GM19455 (cell line): ENCODE results near the gene CCSER1.
"Not testable (repeated sequence)": the region's sequence is repeated elsewhere in the genome, so short reads cannot be mapped to it uniquely, and the experiment has no call there.

Source experiments
- ATAC-seq: cut with Tn5 transposase; IDR thresholded peaks from one replicate; pipeline ENCODE4 v1.9.1; 2021; ENCODE audit not compliant: unreplicated experiment

CCSER1 gene

DNA sequence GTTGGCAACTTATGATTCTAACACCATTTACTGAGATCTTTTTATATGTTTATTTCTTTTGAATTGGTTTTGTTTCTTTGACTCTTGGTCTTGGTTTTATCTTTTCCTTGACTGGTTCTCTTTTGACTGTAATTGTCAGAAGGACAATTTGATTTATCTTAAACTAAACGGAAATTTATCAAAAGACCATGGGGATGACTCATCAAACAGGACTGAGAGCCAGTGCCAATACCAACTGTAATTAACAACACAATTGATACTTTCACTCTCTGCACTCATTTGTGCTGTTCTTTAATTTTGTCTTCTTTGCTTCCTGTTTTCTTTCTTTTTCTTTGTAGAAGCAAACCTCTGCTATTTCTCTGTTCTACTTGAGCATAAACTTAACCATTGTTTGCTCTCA is 776.8 kb downstream of the CCSER1 start:
- ATAC-seq = no peak

- no peak for ATAC-seq
Measured at GRCh38 chr4:90906239-90906638, 779.0 kb downstream of the CCSER1 start.

- ATAC-seq = not testable (repeated sequence)
Measured at GRCh38 chr4:90911724-90912434, 784.7 kb downstream of the CCSER1 start.

DNA sequence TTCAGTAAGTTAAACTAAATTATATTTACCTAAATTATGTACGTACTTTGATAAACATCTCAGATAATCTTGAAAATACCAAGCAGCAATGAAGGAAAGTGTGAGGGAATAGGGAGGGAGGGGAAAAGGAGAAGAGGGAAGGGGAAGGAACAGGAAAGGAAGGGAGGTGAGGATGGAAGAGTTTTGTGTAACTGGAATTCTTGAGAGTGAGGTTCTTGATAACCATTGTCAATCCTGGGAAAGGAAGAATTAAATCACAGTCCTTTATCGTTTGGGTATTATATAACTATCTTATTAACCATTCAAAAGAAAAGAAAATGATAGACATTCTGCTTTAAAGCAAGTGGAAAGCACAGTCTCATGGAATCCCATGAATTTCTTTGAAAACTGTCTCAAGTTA is 795.0 kb downstream of the CCSER1 start:
- no peak for ATAC-seq

GRCh38 chr4:90926957-90927356 is 799.8 kb downstream of the CCSER1 start:
- ATAC-seq = no peak

GRCh38 chr4:90943311-90943710 is 816.1 kb downstream of the CCSER1 start:
- no peak for ATAC-seq

DNA sequence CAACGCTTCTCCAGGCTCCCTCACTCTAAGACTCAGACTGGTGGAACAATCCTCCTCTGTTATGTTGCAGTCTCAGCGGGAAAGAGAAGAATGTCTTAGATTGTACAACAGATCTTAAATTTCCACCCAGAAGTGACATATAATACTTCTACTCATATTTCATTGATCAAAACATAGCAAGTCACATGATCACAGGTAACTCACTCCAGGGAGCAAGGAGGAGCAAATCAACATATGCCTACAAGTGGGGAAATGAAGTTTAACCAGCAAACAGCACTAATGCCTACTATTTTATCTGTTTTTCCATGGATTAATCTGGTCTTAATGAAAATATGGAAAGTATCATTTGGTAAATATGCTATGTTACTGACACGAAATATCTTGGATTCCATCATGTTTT is 819.8 kb downstream of the CCSER1 start:
- ATAC-seq = no peak

- ATAC-seq = no peak
Measured at GRCh38 chr4:90950385-90950841, 823.2 kb downstream of the CCSER1 start.

- no peak for ATAC-seq
Measured at GRCh38 chr4:90951037-90951436, 823.8 kb downstream of the CCSER1 start.

DNA sequence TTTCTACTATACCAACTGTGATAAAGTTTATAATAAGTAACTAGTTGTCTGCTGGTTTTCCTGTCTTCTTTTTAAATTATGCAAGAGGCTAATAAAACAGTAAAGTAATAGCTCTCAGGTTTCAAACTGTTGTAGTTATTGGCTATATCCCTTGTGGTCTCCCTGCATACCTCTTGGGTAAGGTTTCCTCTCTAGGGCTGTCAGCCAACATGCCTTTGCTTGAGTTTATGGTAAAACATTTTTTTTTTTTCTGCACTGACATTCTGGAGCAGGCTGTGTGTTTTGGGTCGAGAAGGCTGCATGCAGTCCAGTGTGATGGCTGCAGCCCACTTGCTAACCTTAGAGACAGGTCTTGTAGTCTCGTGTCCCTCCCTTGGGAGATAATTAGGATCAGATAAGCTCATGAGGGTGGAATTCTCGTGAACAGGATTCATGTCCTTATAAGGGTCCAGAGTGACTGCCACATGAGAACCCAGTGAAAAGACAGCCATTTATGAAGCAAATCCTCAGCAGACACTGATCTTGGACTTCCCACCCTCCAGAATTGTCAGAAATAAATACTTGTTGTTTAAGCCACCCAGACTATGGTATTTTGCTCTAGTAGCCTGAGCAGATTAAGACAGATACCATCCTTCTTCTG is 831.2 kb downstream of the CCSER1 start:
- ATAC-seq = no peak

DNA sequence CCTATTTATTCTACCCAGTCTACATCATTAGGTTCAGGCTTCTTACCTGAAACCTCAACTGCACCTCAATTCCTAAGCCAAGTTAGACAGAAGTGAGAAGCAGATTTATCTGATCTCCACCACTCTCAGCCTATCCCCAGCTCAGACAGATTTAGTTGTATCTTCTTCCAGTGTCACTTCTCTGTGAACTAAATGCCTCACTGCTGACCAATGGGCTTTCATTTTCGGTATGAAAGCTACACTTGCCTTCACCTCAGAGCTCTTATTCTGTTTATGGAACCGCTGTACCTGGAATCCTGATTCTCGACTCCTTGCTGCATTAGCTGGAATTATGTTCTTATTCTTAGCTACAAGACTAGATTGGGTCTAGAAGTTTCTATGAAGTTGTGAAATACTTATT is 833.2 kb downstream of the CCSER1 start:
- ATAC-seq = no peak

GRCh38 chr4:90960840-90961239 is 833.6 kb downstream of the CCSER1 start:
- ATAC-seq = no peak

DNA sequence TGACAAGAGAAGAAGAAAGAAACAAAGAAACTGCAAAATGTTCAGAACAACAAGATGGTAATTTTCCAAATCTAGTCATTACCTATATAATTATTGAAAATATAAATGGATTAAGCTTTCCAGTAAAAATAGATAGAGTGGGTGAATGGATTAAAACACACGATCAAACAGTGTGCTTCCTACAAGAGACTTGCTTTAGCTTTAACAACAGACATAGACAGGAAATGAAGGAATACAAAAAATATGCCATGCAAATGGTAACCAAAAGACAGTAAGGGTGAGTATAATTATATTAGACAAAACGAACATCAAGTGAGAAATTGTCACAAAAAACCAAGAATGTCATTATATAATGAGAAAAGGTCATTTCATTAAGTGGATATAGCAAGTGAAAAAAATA is 842.8 kb downstream of the CCSER1 start:
- no peak for ATAC-seq

- no peak for ATAC-seq
Measured at GRCh38 chr4:90977726-90978125, 850.5 kb downstream of the CCSER1 start.

- ATAC-seq = no peak
Measured at GRCh38 chr4:90979556-90979955, 852.4 kb downstream of the CCSER1 start.

DNA sequence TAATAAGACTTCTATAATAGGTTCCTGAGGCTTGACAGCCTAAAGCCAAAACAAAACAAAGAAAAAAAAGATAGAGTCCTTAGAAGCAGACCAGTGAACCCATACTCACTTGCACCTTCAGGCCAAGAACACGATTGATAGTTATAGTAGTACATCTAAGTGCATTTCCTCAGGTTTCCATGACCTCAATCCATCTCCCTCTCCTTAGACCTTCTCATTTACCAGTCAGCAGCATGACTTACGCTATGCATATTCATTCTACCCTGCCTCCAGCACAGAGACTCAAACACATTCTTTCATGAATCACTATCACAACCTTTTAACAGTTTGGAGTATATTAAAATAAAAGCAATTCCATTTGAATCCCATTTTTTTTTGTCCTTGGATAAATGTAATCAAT is 855.6 kb downstream of the CCSER1 start:
- ATAC-seq = no peak

DNA sequence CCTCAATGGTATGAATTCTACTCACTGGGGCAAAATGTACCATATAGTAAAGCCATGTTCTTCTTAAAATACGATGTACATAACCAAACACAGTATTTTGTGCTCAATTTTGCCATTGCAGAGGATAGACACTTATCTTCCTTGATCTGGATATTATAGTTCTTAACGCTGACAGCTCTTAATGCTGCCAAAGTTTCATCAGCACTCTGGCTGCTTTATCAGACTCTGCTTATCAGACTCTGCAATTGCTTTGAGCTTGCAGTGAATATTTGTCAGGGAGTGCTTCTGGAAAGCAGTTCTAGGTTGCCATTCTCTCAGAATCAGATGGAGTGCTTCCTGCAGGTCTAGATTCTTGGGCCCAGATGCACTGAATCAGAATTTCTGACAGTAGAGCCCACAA is 863.1 kb downstream of the CCSER1 start:
- ATAC-seq = no peak

GRCh38 chr4:90992213-90992612 is 865.0 kb downstream of the CCSER1 start:
- no peak for ATAC-seq

DNA sequence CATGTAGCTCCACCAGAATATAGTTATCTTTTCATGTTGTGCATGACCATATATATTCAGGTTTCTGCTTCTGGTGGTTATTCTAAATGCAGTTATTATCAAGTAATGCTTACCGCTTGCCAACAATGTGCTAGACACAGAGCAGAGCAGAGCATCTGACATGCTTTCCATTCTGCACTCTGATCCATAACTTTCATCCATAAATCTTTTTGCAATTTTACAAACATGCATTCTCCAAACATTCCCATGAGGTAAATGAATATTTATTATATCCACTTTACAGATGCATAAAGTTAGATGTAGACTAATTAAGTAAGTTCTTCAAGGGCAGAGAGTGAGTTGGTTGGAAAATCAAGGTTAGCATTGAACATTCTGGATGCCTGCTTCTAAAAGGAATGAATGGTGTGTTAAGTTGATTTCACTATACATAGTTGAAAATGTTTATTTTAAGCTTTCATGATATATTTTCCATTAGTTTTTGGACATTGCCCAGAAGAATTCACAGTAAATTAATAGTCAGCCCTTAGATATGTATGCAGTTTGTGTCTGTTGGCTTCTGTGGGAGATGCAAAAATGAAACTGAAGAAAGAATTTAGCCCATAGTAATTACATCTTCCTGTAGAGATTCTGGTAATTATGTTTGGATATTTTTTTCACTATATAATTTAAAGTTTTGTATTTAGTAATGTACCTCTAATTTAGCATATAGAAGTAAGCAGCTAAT is 867.8 kb downstream of the CCSER1 start:
- no peak for ATAC-seq

- no peak for ATAC-seq
Measured at GRCh38 chr4:90995996-90996395, 868.8 kb downstream of the CCSER1 start.

DNA sequence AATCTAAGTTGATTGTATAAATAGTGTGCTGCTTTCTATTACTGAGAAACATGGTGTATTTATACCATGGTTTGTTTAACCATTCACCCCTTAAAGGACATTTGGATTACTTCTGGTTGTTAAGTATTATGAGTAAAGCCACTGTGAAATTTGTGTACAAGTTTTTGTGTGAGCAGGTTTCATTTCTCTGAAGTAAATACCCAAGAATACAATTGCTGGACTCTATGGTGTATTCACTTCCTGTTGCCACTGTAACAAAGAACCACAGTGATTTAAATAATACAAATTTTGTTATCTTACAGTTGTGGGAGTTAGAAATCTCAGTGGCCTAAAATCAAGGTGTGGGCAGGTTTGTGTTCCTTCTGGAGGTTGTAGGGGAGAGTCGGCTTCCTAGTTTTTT is 869.6 kb downstream of the CCSER1 start:
- no peak for ATAC-seq

- no peak for ATAC-seq
Measured at GRCh38 chr4:91015861-91016260, 888.7 kb downstream of the CCSER1 start.
